OCI-LY3 (cell line): ENCODE data around the gene CES3.

ENCODE experiments used
- CTCF ChIP-seq: fragments of 200-600, 300-600 bp; sonication (generic); IDR thresholded peaks from 2 replicates; pipeline ENCODE4 v1.5.1; 2014; ENCODE audit warnings: antibody characterized with exemption, low read length, low read depth
- EZH2phosphoT487 ChIP-seq: fragments of 200-600 bp; shearing (Covaris generic); IDR thresholded peaks from 2 replicates; pipeline ENCODE4 v1.6.1; 2018; ENCODE audit warnings: antibody characterized with exemption, mixed run types, low read depth

- TF ChIP-seq CTCF (no peak), EZH2phosphoT487 (no peak)
Measured at GRCh38 chr16:66930189-66930588, 30.9 kb upstream of the CES3 start.
